Measurements from ENCODE around the gene EXTL1.

- TF ChIP-seq PAX8 (IDR thresholded peaks at IDR 0.05) (no peak), POLR2A (IDR thresholded peaks at IDR 0.05; ENCODE audit: low read depth, low read length) (no peak), CTCF (IDR thresholded peaks at IDR 0.05 in 2 of 3, conservative IDR thresholded peaks at IDR 0.05 in 1 of 3; ENCODE audit: control insufficient read depth in 2 of 3, extremely low read depth in 1 of 3, insufficient read depth in 1 of 3, low read depth in 3 of 3, low read length in 3 of 3) (no peak), CREB1 (IDR thresholded peaks at IDR 0.05; ENCODE audit: low read depth) (no peak), TARDBP (IDR thresholded peaks at IDR 0.05; ENCODE audit: borderline replicate concordance) (no peak), MXI1 (IDR thresholded peaks at IDR 0.05; ENCODE audit: low read depth, low read length) (no peak), GATAD2B (conservative IDR thresholded peaks at IDR 0.05; ENCODE audit: low read depth) (no peak), CREM (IDR thresholded peaks at IDR 0.05; ENCODE audit: low read depth) (no peak), CHD2 (IDR thresholded peaks at IDR 0.05; ENCODE audit: borderline replicate concordance, low read depth, low read length) (no peak), JUND (IDR thresholded peaks at IDR 0.05; ENCODE audit: low read depth, low read length) (no peak), POLR2AphosphoS5 (IDR thresholded peaks at IDR 0.05; ENCODE audit: low read length) (no peak), RAD21 (IDR thresholded peaks at IDR 0.05; ENCODE audit: insufficient read depth, low read depth, low read length) (no peak), IKZF1 (conservative IDR thresholded peaks at IDR 0.05) (no peak), EZH2 (IDR thresholded peaks at IDR 0.05; ENCODE audit: borderline replicate concordance, control insufficient read depth, low read depth, low read length) (no peak)
These were observed 36.5 kb downstream of the EXTL1 start for GRCh38 chr1:26058052-26058595.

All from GM12878 (cell line).